Measurements from ENCODE around the gene BNC2.

BNC2 gene

DNA sequence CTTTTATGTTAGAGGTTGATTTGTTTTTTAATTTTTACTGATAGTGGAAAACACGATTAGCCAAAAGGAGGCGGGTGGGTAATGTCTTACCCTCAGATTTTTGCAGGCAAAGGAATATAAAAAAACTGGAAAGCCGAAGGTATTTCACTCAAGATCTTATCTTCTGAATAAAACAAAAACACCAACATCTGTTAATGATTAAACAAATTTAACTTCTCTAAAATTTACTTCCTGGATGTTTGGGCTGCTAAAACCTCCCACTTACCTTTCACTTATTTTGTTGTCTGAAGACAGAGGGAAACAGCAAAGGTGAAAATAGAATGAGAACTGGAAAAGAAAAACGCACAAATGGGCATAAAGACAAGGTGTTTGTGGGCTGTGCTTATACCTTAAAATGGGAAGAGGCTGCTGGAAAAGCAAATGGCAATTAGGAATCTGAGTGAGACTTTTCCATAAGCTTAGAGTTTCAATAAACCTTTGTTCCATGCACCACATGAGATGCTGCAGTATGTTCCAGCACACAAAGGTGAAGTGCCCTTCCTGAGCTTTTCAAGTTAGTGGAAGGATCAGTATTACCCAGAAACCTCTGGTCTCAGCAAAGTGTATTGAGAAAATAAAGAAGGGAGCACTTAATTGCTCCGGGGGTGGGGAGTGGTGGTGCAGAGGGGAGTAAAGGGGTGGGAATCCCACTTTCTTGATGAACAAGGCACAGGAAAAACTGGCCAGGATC is 298.3 kb downstream of the BNC2 start:
- H2AFZ ChIP-seq (ENCODE audit: low read length), result no peak overlapping the region
- H3K27me3 ChIP-seq (replicated peaks; ENCODE audit: insufficient read depth, low read length), result no peaks in the 10 kb centered on the region
- no peak overlapping the region for H3K4me3 ChIP-seq (ENCODE audit: low read length)
- DNase-seq, result no peak
- H3K4me1 ChIP-seq (ENCODE audit: low read length), result no peaks in the 10 kb centered on the region
- no peaks in the 10 kb centered on the region for H3K79me2 ChIP-seq (ENCODE audit: low read length)
- H3K4me2 ChIP-seq (ENCODE audit: low read depth, low read length), result no peak overlapping the region
- H3F3A ChIP-seq (ENCODE audit: insufficient read depth, low read length), result no peaks in the 10 kb centered on the region
- H4K20me1 ChIP-seq (ENCODE audit: insufficient read depth, low read length), result no peaks in the 10 kb centered on the region
- H3K9ac ChIP-seq (ENCODE audit: low read length), result no peak overlapping the region
- no peaks in the 10 kb centered on the region for H3K9me2 ChIP-seq (replicated peaks; ENCODE audit: insufficient read depth, low read length)
- H3K36me3 ChIP-seq (replicated peaks; ENCODE audit: insufficient read depth, low read length), result no peaks in the 10 kb centered on the region
- H3K9me3 ChIP-seq (replicated peaks; ENCODE audit: insufficient read depth, low read length), result no peaks in the 10 kb centered on the region
- no peak for TF ChIP-seq EZH2phosphoT487 (IDR thresholded peaks at IDR 0.05; ENCODE audit: low read length)
- no peak for TF ChIP-seq EZH2 (optimal IDR thresholded peaks at IDR 0.05; ENCODE audit: low read depth, low read length)
- TF ChIP-seq, protein P1, sequence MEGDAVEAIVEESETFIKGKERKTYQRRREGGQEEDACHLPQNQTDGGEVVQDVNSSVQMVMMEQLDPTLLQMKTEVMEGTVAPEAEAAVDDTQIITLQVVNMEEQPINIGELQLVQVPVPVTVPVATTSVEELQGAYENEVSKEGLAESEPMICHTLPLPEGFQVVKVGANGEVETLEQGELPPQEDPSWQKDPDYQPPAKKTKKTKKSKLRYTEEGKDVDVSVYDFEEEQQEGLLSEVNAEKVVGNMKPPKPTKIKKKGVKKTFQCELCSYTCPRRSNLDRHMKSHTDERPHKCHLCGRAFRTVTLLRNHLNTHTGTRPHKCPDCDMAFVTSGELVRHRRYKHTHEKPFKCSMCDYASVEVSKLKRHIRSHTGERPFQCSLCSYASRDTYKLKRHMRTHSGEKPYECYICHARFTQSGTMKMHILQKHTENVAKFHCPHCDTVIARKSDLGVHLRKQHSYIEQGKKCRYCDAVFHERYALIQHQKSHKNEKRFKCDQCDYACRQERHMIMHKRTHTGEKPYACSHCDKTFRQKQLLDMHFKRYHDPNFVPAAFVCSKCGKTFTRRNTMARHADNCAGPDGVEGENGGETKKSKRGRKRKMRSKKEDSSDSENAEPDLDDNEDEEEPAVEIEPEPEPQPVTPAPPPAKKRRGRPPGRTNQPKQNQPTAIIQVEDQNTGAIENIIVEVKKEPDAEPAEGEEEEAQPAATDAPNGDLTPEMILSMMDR (IDR thresholded peaks at IDR 0.05; ENCODE audit: low read length), result no peak
- H3K27ac ChIP-seq (ENCODE audit: low read length), result no peak overlapping the region

DNA sequence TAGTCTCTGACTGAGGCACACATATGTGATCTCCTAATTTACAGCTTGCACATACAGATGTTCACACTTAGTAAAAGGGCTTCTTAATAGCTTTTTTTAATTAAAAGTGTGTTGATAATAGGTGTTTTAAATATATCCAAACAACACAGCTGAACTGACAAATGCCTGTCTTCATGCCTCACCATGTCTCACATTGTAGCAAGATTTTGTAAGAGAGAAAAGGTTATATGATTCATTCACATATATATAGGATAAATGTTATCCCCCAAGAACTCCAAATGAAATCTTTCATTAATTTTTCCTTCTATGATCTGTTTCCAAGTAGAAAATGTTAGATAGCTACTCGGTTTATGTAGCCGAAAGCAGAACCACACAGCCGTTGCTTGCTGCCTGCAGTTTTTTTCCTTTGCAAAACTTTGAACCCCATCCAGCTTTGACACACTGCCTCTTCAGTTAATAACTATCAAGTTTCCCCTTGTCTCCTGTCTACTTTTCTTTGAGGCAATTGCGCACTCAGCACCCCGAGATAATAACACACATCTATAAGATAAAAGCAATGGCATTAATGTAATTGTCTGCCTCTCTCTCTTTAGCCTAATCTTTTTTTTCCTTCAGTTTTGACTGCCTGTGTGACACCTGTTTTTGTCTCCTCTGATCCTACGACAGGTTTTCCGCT is 299.2 kb downstream of the BNC2 start:
- Histone ChIP-seq H3K27ac (ENCODE audit: low read length) (no peak overlapping the region), H3F3A (ENCODE audit: insufficient read depth, low read length) (no peaks in the 10 kb centered on the region), H3K4me3 (ENCODE audit: low read length) (no peak overlapping the region), H3K79me2 (ENCODE audit: low read length) (no peaks in the 10 kb centered on the region), H3K9me2 (replicated peaks; ENCODE audit: insufficient read depth, low read length) (no peaks in the 10 kb centered on the region), H3K27me3 (replicated peaks; ENCODE audit: insufficient read depth, low read length) (no peaks in the 10 kb centered on the region), H4K20me1 (ENCODE audit: insufficient read depth, low read length) (no peaks in the 10 kb centered on the region), H3K4me2 (ENCODE audit: low read depth, low read length) (no peak overlapping the region), H3K4me1 (ENCODE audit: low read length) (no peaks in the 10 kb centered on the region), H3K9me3 (replicated peaks; ENCODE audit: insufficient read depth, low read length) (no peaks in the 10 kb centered on the region), H3K9ac (ENCODE audit: low read length) (no peak overlapping the region), H3K36me3 (replicated peaks; ENCODE audit: insufficient read depth, low read length) (no peaks in the 10 kb centered on the region), H2AFZ (ENCODE audit: low read length) (no peak overlapping the region)
- TF ChIP-seq EZH2phosphoT487 (IDR thresholded peaks at IDR 0.05; ENCODE audit: low read length), result no peak
- TF ChIP-seq EZH2 (optimal IDR thresholded peaks at IDR 0.05; ENCODE audit: low read depth, low read length), result no peak
- TF ChIP-seq, protein P1 (IDR thresholded peaks at IDR 0.05; ENCODE audit: low read length), result no peak
- DNase-seq, result no peak

DNA sequence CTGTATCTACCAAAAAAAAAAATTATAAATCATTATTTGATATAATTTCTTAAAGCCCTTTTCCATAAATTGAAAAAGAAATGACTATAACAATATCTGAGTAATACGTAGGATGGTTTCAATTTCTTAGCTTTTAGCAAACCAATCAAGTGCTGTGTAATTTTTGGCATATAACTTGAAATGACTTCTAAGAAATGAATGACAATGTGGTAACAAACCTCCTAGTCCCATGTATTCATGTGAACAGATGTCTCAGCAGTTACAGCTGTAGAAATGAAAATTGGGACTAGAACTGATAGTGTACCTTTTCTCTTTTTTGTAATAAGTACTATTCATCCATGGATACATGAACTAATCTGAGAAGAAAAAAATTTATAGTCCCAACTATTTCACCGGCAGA is 307.0 kb downstream of the BNC2 start:
- Histone ChIP-seq H3K9me2 (replicated peaks; ENCODE audit: insufficient read depth, low read length) (no peaks in the 10 kb centered on the region), H3K9ac (ENCODE audit: low read length) (no peak overlapping the region), H3K79me2 (ENCODE audit: low read length) (no peaks in the 10 kb centered on the region), H3K27me3 (replicated peaks; ENCODE audit: insufficient read depth, low read length) (no peaks in the 10 kb centered on the region), H3K36me3 (replicated peaks; ENCODE audit: insufficient read depth, low read length) (no peaks in the 10 kb centered on the region), H3K4me3 (ENCODE audit: low read length) (no peak overlapping the region), H4K20me1 (ENCODE audit: insufficient read depth, low read length) (no peaks in the 10 kb centered on the region), H3K4me1 (ENCODE audit: low read length) (no peaks in the 10 kb centered on the region), H3K4me2 (ENCODE audit: low read depth, low read length) (no peak overlapping the region), H3F3A (ENCODE audit: insufficient read depth, low read length) (no peaks in the 10 kb centered on the region), H3K9me3 (replicated peaks; ENCODE audit: insufficient read depth, low read length) (no peaks in the 10 kb centered on the region), H3K27ac (ENCODE audit: low read length) (no peak overlapping the region), H2AFZ (ENCODE audit: low read length) (no peak overlapping the region)
- no peak for TF ChIP-seq EZH2phosphoT487 (IDR thresholded peaks at IDR 0.05; ENCODE audit: low read length)
- TF ChIP-seq, protein P1 (IDR thresholded peaks at IDR 0.05; ENCODE audit: low read length), result no peak
- TF ChIP-seq EZH2 (optimal IDR thresholded peaks at IDR 0.05; ENCODE audit: low read depth, low read length), result no peak
- DNase-seq, result no peak

All from MM.1S (cell line).